ENCODE measurements around the gene NOP9. TPM values are rescaled to one million over a fixed set of nuclear protein-coding genes. Genes with fewer than 3 reads are reported as not detected.

Gene NOP9
- total and polyA plus RNA-seq, 8 donors, result 22.4 to 28.4 (median 25.1) TPM

GRCh38 chr14:24252289-24253124, 47.1 kb upstream of the NOP9 start:
- Histone ChIP-seq H3K27ac (no peak overlapping the region), H3K4me3 (no peak overlapping the region), H3K27me3 (no peaks in the 10 kb centered on the region), H3K9me3 (no peaks in the 10 kb centered on the region), H3K4me1 (peaks cover 0 to 9% of the 10 kb centered on the region in 2 donors), H3K36me3 (peaks cover 0 to 29% of the 10 kb centered on the region in 2 donors)
- intact Hi-C loops (cut with DNase I), result no loop called here
- TF ChIP-seq, protein P1, sequence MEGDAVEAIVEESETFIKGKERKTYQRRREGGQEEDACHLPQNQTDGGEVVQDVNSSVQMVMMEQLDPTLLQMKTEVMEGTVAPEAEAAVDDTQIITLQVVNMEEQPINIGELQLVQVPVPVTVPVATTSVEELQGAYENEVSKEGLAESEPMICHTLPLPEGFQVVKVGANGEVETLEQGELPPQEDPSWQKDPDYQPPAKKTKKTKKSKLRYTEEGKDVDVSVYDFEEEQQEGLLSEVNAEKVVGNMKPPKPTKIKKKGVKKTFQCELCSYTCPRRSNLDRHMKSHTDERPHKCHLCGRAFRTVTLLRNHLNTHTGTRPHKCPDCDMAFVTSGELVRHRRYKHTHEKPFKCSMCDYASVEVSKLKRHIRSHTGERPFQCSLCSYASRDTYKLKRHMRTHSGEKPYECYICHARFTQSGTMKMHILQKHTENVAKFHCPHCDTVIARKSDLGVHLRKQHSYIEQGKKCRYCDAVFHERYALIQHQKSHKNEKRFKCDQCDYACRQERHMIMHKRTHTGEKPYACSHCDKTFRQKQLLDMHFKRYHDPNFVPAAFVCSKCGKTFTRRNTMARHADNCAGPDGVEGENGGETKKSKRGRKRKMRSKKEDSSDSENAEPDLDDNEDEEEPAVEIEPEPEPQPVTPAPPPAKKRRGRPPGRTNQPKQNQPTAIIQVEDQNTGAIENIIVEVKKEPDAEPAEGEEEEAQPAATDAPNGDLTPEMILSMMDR (IDR thresholded peaks at IDR 0.05), result no peak
- ATAC-seq (no peak), DNase-seq (peak in 2 of 4 donors; percentile 29 to 53)

DNA sequence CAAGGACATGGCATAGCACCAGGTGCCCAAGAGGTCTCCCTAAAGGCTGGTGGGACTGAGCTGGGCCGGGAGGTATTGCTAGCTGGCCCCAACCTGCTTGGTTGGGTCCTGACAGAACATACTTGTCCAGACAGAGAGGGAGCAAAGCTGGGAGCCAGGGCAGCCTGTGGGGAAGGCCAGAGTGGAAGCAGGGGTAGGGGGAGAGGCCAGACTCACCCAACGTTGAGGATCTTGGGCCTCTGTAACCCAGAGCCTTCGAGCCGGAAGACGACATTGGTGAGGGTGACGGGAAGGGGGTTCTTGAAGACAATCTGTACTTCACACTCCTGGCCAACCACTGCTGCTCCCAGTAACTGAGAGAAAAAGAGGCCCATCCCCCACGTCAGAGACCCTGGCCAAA, 45.7 kb upstream of the NOP9 start:
- peak in 1 of 4 donors; percentile 21 for DNase-seq
- H3K36me3 ChIP-seq, result peaks cover 0 to 28% of the 10 kb centered on the region in 2 donors
- H3K4me1 ChIP-seq, result peaks cover 0 to 9% of the 10 kb centered on the region in 2 donors
- H3K27me3 ChIP-seq, result no peaks in the 10 kb centered on the region
- H3K4me3 ChIP-seq, result no peak overlapping the region
- TF ChIP-seq, protein P1 (IDR thresholded peaks at IDR 0.05), result no peak
- intact Hi-C loops (cut with DNase I), result no loop called here
- no peak overlapping the region for H3K27ac ChIP-seq
- no peak for ATAC-seq
- H3K9me3 ChIP-seq, result no peaks in the 10 kb centered on the region

GRCh38 chr14:24254630-24255392, 44.8 kb upstream of the NOP9 start:
- H3K36me3 ChIP-seq, result peaks cover 0 to 25% of the 10 kb centered on the region in 2 donors
- H3K27me3 ChIP-seq, result no peaks in the 10 kb centered on the region
- no peak overlapping the region for H3K4me3 ChIP-seq
- no peaks in the 10 kb centered on the region for H3K9me3 ChIP-seq
- ATAC-seq (no peak), DNase-seq (peak in 2 of 4 donors; percentile 29 to 47)
- no peak overlapping the region for H3K27ac ChIP-seq
- intact Hi-C loops (cut with DNase I), result no loop called here
- peaks cover 0 to 9% of the 10 kb centered on the region in 2 donors for H3K4me1 ChIP-seq
- TF ChIP-seq, protein P1 (IDR thresholded peaks at IDR 0.05), result no peak

GRCh38 chr14:24255438-24255837, 44.2 kb upstream of the NOP9 start:
- no peak for DNase-seq
- TF ChIP-seq, protein P1 (IDR thresholded peaks at IDR 0.05), result no peak
- Histone ChIP-seq H3K27me3 (no peaks in the 10 kb centered on the region), H3K4me1 (peaks cover 0 to 9% of the 10 kb centered on the region in 2 donors), H3K4me3 (no peak overlapping the region), H3K27ac (no peak overlapping the region), H3K36me3 (peaks cover 0 to 25% of the 10 kb centered on the region in 2 donors), H3K9me3 (no peaks in the 10 kb centered on the region)
- intact Hi-C loops (cut with DNase I), result no loop called here
- no peak for ATAC-seq
